ENCODE measurements around the gene HEATR9.

Gene HEATR9

GRCh38 chr17:35889241-35889640 lies 20.6 kb upstream of the HEATR9 start:
- no peak overlapping the region for H2BK5ac ChIP-seq (ENCODE audit: low read depth, low read length, poor library complexity, severe bottlenecking)
- no peak overlapping the region for H4K91ac ChIP-seq (ENCODE audit: low read length)
- no peak overlapping the region for H3K4ac ChIP-seq (ENCODE audit: low read depth in 1 of 2, low read length in 2 of 2)
- 76% methylated on average over 2 of the region's 2 CpGs for WGBS
- H3K27ac ChIP-seq (ENCODE audit: low read length, poor library complexity, severe bottlenecking): no peak overlapping the region
- no peak overlapping the region for H4K8ac ChIP-seq (ENCODE audit: low read length)
- no peaks in the 10 kb centered on the region for H3K79me1 ChIP-seq (replicated peaks; ENCODE audit: low read length, poor library complexity, severe bottlenecking)
- no peaks in the 10 kb centered on the region for H3K36me3 ChIP-seq (ENCODE audit: control insufficient read depth in 1 of 2, insufficient read depth in 2 of 2, low read depth in 1 of 2, low read length in 2 of 2)
- H3K14ac ChIP-seq (ENCODE audit: low read length in 2 of 2): no peak overlapping the region
- H3K27me3 ChIP-seq (ENCODE audit: control insufficient read depth in 1 of 2, insufficient read depth in 1 of 2, low read length in 2 of 2): no peaks in the 10 kb centered on the region
- no peak for DNase-seq
- no peak overlapping the region for H3K23ac ChIP-seq (ENCODE audit: low read length in 2 of 2)
- H2AK5ac ChIP-seq (ENCODE audit: low read length, severe bottlenecking): no peak overlapping the region
- no peak overlapping the region for H2BK12ac ChIP-seq (ENCODE audit: low read length in 2 of 2)
- H3K9ac ChIP-seq (ENCODE audit: low read length): no peak overlapping the region
- H3K4me1 ChIP-seq (ENCODE audit: control insufficient read depth, insufficient read depth, low read depth, low read length): peaks cover 2% of the 10 kb centered on the region
- no peak overlapping the region for H2AFZ ChIP-seq (ENCODE audit: low read depth, low read length)
- H2BK120ac ChIP-seq (ENCODE audit: low read depth, low read length): no peak overlapping the region
- no peaks in the 10 kb centered on the region for H3K9me3 ChIP-seq (ENCODE audit: control insufficient read depth, low read length)
- no peak overlapping the region for H3K4me3 ChIP-seq (ENCODE audit: insufficient read depth in 1 of 2, low read depth in 1 of 2, low read length in 2 of 2)
- H3K18ac ChIP-seq (ENCODE audit: low read depth in 1 of 2, low read length in 2 of 2): no peak overlapping the region
- no peak overlapping the region for H3K4me2 ChIP-seq (ENCODE audit: low read length, poor library complexity, severe bottlenecking)
- H2BK15ac ChIP-seq (ENCODE audit: low read depth, poor library complexity, severe bottlenecking): no peak overlapping the region

GRCh38 chr17:35879773-35880654 lies 11.3 kb upstream of the HEATR9 start, which contains the start of gene CCL5:
Gene CCL5 (minus strand): TSS chr17:35880360.
- no peak within 1 kb of the TSS for H3K23ac ChIP-seq (ENCODE audit: low read length in 2 of 2)
- no peak within 1 kb of the TSS for H3K9ac ChIP-seq (ENCODE audit: low read length)
- H3K4ac ChIP-seq (ENCODE audit: low read depth in 1 of 2, low read length in 2 of 2): no peak within 1 kb of the TSS
- no peaks in the 10 kb centered on the region for H3K9me3 ChIP-seq (ENCODE audit: control insufficient read depth, low read length)
- no peaks in the 10 kb centered on the region for H3K4me1 ChIP-seq (ENCODE audit: control insufficient read depth, insufficient read depth, low read depth, low read length)
- no peak within 1 kb of the TSS for H2AK5ac ChIP-seq (ENCODE audit: low read length, severe bottlenecking)
- no peak within 1 kb of the TSS for H4K91ac ChIP-seq (ENCODE audit: low read length)
- no peak within 1 kb of the TSS for H2BK15ac ChIP-seq (ENCODE audit: low read depth, poor library complexity, severe bottlenecking)
- no peak within 1 kb of the TSS for H3K4me3 ChIP-seq (ENCODE audit: insufficient read depth in 1 of 2, low read depth in 1 of 2, low read length in 2 of 2)
- no peak within 1 kb of the TSS for H3K27ac ChIP-seq (ENCODE audit: low read length, poor library complexity, severe bottlenecking)
- no peak within 1 kb of the TSS for H3K14ac ChIP-seq (ENCODE audit: low read length in 2 of 2)
- no peaks in the 10 kb centered on the region for H3K36me3 ChIP-seq (ENCODE audit: control insufficient read depth in 1 of 2, insufficient read depth in 2 of 2, low read depth in 1 of 2, low read length in 2 of 2)
- no peak within 1 kb of the TSS for H2AFZ ChIP-seq (ENCODE audit: low read depth, low read length)
- H3K79me1 ChIP-seq (replicated peaks; ENCODE audit: low read length, poor library complexity, severe bottlenecking): no peaks in the 10 kb centered on the region
- H2BK12ac ChIP-seq (ENCODE audit: low read length in 2 of 2): no peak within 1 kb of the TSS
- no peak within 1 kb of the TSS for H2BK5ac ChIP-seq (ENCODE audit: low read depth, low read length, poor library complexity, severe bottlenecking)
- no peaks in the 10 kb centered on the region for H3K27me3 ChIP-seq (ENCODE audit: control insufficient read depth in 1 of 2, insufficient read depth in 1 of 2, low read length in 2 of 2)
- DNase-seq: no peak
- H3K18ac ChIP-seq (ENCODE audit: low read depth in 1 of 2, low read length in 2 of 2): no peak within 1 kb of the TSS
- 86% methylated on average over 11 of the region's 11 CpGs for WGBS
- no peak within 1 kb of the TSS for H3K4me2 ChIP-seq (ENCODE audit: low read length, poor library complexity, severe bottlenecking)
- no peak within 1 kb of the TSS for H2BK120ac ChIP-seq (ENCODE audit: low read depth, low read length)
- no peak within 1 kb of the TSS for H4K8ac ChIP-seq (ENCODE audit: low read length)

GRCh38 chr17:35878361-35878760 lies 9.7 kb upstream of the HEATR9 start:
- no peak overlapping the region for H3K4me2 ChIP-seq (ENCODE audit: low read length, poor library complexity, severe bottlenecking)
- H3K4ac ChIP-seq (ENCODE audit: low read depth in 1 of 2, low read length in 2 of 2): no peak overlapping the region
- no peaks in the 10 kb centered on the region for H3K9me3 ChIP-seq (ENCODE audit: control insufficient read depth, low read length)
- H2AK5ac ChIP-seq (ENCODE audit: low read length, severe bottlenecking): no peak overlapping the region
- H3K14ac ChIP-seq (ENCODE audit: low read length in 2 of 2): no peak overlapping the region
- no peaks in the 10 kb centered on the region for H3K27me3 ChIP-seq (ENCODE audit: control insufficient read depth in 1 of 2, insufficient read depth in 1 of 2, low read length in 2 of 2)
- no peak overlapping the region for H2BK12ac ChIP-seq (ENCODE audit: low read length in 2 of 2)
- no peak overlapping the region for H2BK15ac ChIP-seq (ENCODE audit: low read depth, poor library complexity, severe bottlenecking)
- no peaks in the 10 kb centered on the region for H3K79me1 ChIP-seq (replicated peaks; ENCODE audit: low read length, poor library complexity, severe bottlenecking)
- no peak overlapping the region for H3K27ac ChIP-seq (ENCODE audit: low read length, poor library complexity, severe bottlenecking)
- H3K23ac ChIP-seq (ENCODE audit: low read length in 2 of 2): no peak overlapping the region
- H2AFZ ChIP-seq (ENCODE audit: low read depth, low read length): no peak overlapping the region
- H4K91ac ChIP-seq (ENCODE audit: low read length): no peak overlapping the region
- H3K9ac ChIP-seq (ENCODE audit: low read length): no peak overlapping the region
- no peak overlapping the region for H3K4me3 ChIP-seq (ENCODE audit: insufficient read depth in 1 of 2, low read depth in 1 of 2, low read length in 2 of 2)
- no peak overlapping the region for H4K8ac ChIP-seq (ENCODE audit: low read length)
- no peak overlapping the region for H2BK5ac ChIP-seq (ENCODE audit: low read depth, low read length, poor library complexity, severe bottlenecking)
- no peaks in the 10 kb centered on the region for H3K36me3 ChIP-seq (ENCODE audit: control insufficient read depth in 1 of 2, insufficient read depth in 2 of 2, low read depth in 1 of 2, low read length in 2 of 2)
- WGBS: 95% methylated on average over 4 of the region's 4 CpGs
- no peak overlapping the region for H2BK120ac ChIP-seq (ENCODE audit: low read depth, low read length)
- H3K4me1 ChIP-seq (ENCODE audit: control insufficient read depth, insufficient read depth, low read depth, low read length): no peaks in the 10 kb centered on the region
- no peak for DNase-seq
- H3K18ac ChIP-seq (ENCODE audit: low read depth in 1 of 2, low read length in 2 of 2): no peak overlapping the region

GRCh38 chr17:35877345-35878029 lies 8.8 kb upstream of the HEATR9 start:
- Histone ChIP-seq H3K36me3 (ENCODE audit: control insufficient read depth in 1 of 2, insufficient read depth in 2 of 2, low read depth in 1 of 2, low read length in 2 of 2) (no peaks in the 10 kb centered on the region), H2BK12ac (ENCODE audit: low read length in 2 of 2) (no peak overlapping the region), H2BK5ac (ENCODE audit: low read depth, low read length, poor library complexity, severe bottlenecking) (no peak overlapping the region), H3K9me3 (ENCODE audit: control insufficient read depth, low read length) (no peaks in the 10 kb centered on the region), H4K8ac (ENCODE audit: low read length) (no peak overlapping the region), H3K27ac (ENCODE audit: low read length, poor library complexity, severe bottlenecking) (no peak overlapping the region), H3K4me2 (ENCODE audit: low read length, poor library complexity, severe bottlenecking) (no peak overlapping the region), H2AFZ (ENCODE audit: low read depth, low read length) (no peak overlapping the region), H2BK15ac (ENCODE audit: low read depth, poor library complexity, severe bottlenecking) (no peak overlapping the region), H3K4me1 (ENCODE audit: control insufficient read depth, insufficient read depth, low read depth, low read length) (no peaks in the 10 kb centered on the region), H3K9ac (ENCODE audit: low read length) (no peak overlapping the region), H4K91ac (ENCODE audit: low read length) (no peak overlapping the region), H2AK5ac (ENCODE audit: low read length, severe bottlenecking) (no peak overlapping the region), H2BK120ac (ENCODE audit: low read depth, low read length) (no peak overlapping the region), H3K27me3 (ENCODE audit: control insufficient read depth in 1 of 2, insufficient read depth in 1 of 2, low read length in 2 of 2) (no peaks in the 10 kb centered on the region), H3K79me1 (replicated peaks; ENCODE audit: low read length, poor library complexity, severe bottlenecking) (no peaks in the 10 kb centered on the region), H3K14ac (ENCODE audit: low read length in 2 of 2) (no peak overlapping the region), H3K4me3 (ENCODE audit: insufficient read depth in 1 of 2, low read depth in 1 of 2, low read length in 2 of 2) (no peak overlapping the region), H3K4ac (ENCODE audit: low read depth in 1 of 2, low read length in 2 of 2) (no peak overlapping the region), H3K23ac (ENCODE audit: low read length in 2 of 2) (no peak overlapping the region), H3K18ac (ENCODE audit: low read depth in 1 of 2, low read length in 2 of 2) (no peak overlapping the region)
- DNase-seq: no peak

All from mesenchymal stem cell (in vitro differentiated cells and primary cell).